GM12872 (cell line): Measurements from ENCODE around the gene FBXL17.

Source experiments
- CTCF ChIP-seq: IDR thresholded peaks from 3 replicates; pipeline ENCODE4 v1.5.1; 2011; ENCODE audit warnings: low read depth, mild to moderate bottlenecking, low read length, moderate library complexity; ENCODE audit not compliant: insufficient read depth

FBXL17 gene

GRCh38 chr5:108081707-108082106 lies 300.2 kb downstream of the FBXL17 start:
- no peak for TF ChIP-seq CTCF

- no peak for TF ChIP-seq CTCF
Observed at GRCh38 chr5:108079753-108080152, 302.1 kb downstream of the FBXL17 start.

GRCh38 chr5:108078882-108079281 lies 303.0 kb downstream of the FBXL17 start:
- TF ChIP-seq CTCF: no peak

- TF ChIP-seq CTCF: no peak
Observed at GRCh38 chr5:108078345-108078744, 303.6 kb downstream of the FBXL17 start.

- TF ChIP-seq CTCF: no peak
Observed at GRCh38 chr5:108074626-108075025, 307.3 kb downstream of the FBXL17 start.

- TF ChIP-seq CTCF: no peak
Observed at GRCh38 chr5:108064302-108064701, 317.6 kb downstream of the FBXL17 start.

- TF ChIP-seq CTCF: no peak
Observed at GRCh38 chr5:108061941-108062340, 320.0 kb downstream of the FBXL17 start.

- TF ChIP-seq CTCF: no peak
Observed at GRCh38 chr5:108060340-108060739, 321.6 kb downstream of the FBXL17 start.
